ENCODE data around the gene ZMAT5. TPM values are rescaled to one million over a fixed set of nuclear protein-coding genes. Genes with fewer than 3 reads are reported as not detected.

ZMAT5 gene
- total RNA-seq, 1 experiment from 2014 or later = 24.2 TPM

DNA sequence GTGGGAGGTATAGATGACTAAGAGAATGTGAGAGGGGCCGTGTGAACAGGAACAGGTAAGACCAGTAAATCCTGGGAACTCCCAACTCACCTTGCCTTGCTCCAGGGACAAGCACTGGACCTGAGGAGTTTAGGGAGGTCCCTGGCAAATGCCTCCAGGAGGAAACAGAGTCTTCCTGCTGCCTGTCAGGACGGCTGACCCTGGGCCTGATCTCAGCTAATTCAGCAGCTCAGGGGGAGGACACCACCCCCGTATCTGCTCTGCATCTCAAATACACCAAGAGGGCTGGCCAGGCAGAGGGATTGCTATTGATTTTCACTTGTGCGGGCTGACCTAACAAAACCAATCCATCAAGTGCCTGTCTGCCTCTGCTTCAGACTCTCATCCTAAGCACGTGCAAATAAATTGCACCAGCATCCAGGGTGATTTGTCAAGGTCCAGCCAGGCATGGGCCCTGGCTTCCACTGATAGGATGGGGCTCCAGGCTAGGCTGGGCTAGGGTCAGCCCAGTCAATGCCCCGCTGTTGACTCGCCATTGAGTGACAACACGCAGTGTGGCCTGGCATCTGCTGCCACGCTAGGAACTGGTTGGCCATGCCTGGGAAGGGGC, 20.7 kb upstream of the ZMAT5 start:
- Histone ChIP-seq H3K4me1 (ENCODE audit: insufficient read depth, low read length) (peaks cover 18% of the 10 kb centered on the region), H3K4me3 (ENCODE audit: low read length) (no peak overlapping the region), H3K79me2 (ENCODE audit: low read length) (no peaks in the 10 kb centered on the region), H2AFZ (ENCODE audit: low read length) (no peak overlapping the region), H3K27ac (ENCODE audit: low read length) (peak overlapping the region; percentile 70), H3K27me3 (ENCODE audit: low read length) (no peaks in the 10 kb centered on the region), H3F3A (ENCODE audit: low read length, unreplicated experiment) (no peaks in the 10 kb centered on the region), H3K9ac (ENCODE audit: low read length) (no peak overlapping the region), H3K36me3 (ENCODE audit: low read depth, low read length) (peaks cover 4% of the 10 kb centered on the region; the same call in 1 of the 2 replicates), H3K9me2 (replicated peaks; ENCODE audit: low read length) (no peaks in the 10 kb centered on the region), H3K9me3 (ENCODE audit: low read length) (no peaks in the 10 kb centered on the region), H4K20me1 (ENCODE audit: low read length) (no peaks in the 10 kb centered on the region), H3K4me2 (ENCODE audit: low read length) (peak overlapping the region; percentile 42)
- no peak for ATAC-seq
- POLR2A ChIA-PET (ENCODE audit: unreplicated experiment) = no interaction called here
- peak; percentile 57 for DNase-seq
- CTCF ChIA-PET = no interaction called here
- BruUV-seq (replicated peaks) = no TSS peak
- intact Hi-C loops (cut with micrococcal nuclease) = no loop called here
- TF ChIP-seq, protein P1, sequence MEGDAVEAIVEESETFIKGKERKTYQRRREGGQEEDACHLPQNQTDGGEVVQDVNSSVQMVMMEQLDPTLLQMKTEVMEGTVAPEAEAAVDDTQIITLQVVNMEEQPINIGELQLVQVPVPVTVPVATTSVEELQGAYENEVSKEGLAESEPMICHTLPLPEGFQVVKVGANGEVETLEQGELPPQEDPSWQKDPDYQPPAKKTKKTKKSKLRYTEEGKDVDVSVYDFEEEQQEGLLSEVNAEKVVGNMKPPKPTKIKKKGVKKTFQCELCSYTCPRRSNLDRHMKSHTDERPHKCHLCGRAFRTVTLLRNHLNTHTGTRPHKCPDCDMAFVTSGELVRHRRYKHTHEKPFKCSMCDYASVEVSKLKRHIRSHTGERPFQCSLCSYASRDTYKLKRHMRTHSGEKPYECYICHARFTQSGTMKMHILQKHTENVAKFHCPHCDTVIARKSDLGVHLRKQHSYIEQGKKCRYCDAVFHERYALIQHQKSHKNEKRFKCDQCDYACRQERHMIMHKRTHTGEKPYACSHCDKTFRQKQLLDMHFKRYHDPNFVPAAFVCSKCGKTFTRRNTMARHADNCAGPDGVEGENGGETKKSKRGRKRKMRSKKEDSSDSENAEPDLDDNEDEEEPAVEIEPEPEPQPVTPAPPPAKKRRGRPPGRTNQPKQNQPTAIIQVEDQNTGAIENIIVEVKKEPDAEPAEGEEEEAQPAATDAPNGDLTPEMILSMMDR (conservative IDR thresholded peaks at IDR 0.05; ENCODE audit: low read depth, low read length) = no peak
- no peak for TF ChIP-seq EZH2phosphoT487 (IDR thresholded peaks at IDR 0.05; ENCODE audit: borderline replicate concordance, low read length)
- TF ChIP-seq EZH2 (IDR thresholded peaks at IDR 0.05; ENCODE audit: low read length, unreplicated experiment) = no peak

DNA sequence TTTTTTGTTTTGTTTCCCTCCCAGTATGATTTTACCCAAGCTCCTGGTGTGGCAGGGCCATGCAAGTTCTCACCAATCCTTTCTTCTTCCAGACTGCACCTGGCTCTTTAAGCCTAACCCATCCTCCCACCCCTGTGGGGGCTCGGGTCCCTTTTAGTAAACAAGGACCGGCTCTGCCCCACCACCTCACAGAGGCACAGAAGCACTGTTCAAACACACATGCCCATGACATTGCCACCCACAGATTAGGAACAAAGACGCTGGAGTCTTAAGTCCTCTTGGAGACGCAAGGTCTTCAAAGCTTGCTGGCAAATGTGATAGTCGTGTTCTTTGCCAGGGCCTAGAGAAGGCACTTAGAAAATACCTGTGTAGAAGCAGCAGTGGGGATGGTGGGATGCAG, 19.2 kb upstream of the ZMAT5 start:
- Histone ChIP-seq H3K4me3 (ENCODE audit: low read length) (no peak overlapping the region), H3K9me2 (replicated peaks; ENCODE audit: low read length) (no peaks in the 10 kb centered on the region), H3K36me3 (ENCODE audit: low read depth, low read length) (peaks cover 4% of the 10 kb centered on the region; the same call in 1 of the 2 replicates), H3K27me3 (ENCODE audit: low read length) (no peaks in the 10 kb centered on the region), H3K27ac (ENCODE audit: low read length) (no peak overlapping the region), H2AFZ (ENCODE audit: low read length) (no peak overlapping the region), H3K4me1 (ENCODE audit: insufficient read depth, low read length) (peaks cover 32% of the 10 kb centered on the region), H4K20me1 (ENCODE audit: low read length) (no peaks in the 10 kb centered on the region), H3F3A (ENCODE audit: low read length, unreplicated experiment) (no peaks in the 10 kb centered on the region), H3K4me2 (ENCODE audit: low read length) (no peak overlapping the region), H3K79me2 (ENCODE audit: low read length) (no peaks in the 10 kb centered on the region), H3K9me3 (ENCODE audit: low read length) (no peaks in the 10 kb centered on the region), H3K9ac (ENCODE audit: low read length) (no peak overlapping the region)
- no TSS peak for BruUV-seq (replicated peaks)
- TF ChIP-seq EZH2 (IDR thresholded peaks at IDR 0.05; ENCODE audit: low read length, unreplicated experiment) = no peak
- TF ChIP-seq, protein P1 (conservative IDR thresholded peaks at IDR 0.05; ENCODE audit: low read depth, low read length) = no peak
- no peak for TF ChIP-seq EZH2phosphoT487 (IDR thresholded peaks at IDR 0.05; ENCODE audit: borderline replicate concordance, low read length)
- ChIA-PET CTCF (no interaction called here), POLR2A (ENCODE audit: unreplicated experiment) (no interaction called here)
- intact Hi-C loops (cut with micrococcal nuclease) = no loop called here
- no peak for DNase-seq
- no peak for ATAC-seq

Measured in PC-3 (cell line).